KMS-11 (cell line): ENCODE results near the gene EPB41L1.

Source experiments
- H2AFZ ChIP-seq: fragments of 200-600 bp; sonication (generic); 2 replicates; pipeline ENCODE4 v1.6.1; 2016; ENCODE audit warnings: antibody characterized with exemption, mixed run types, low read depth
- H3K27ac ChIP-seq: fragments of 200-600 bp; sonication (generic); 2 replicates; pipeline ENCODE4 v1.6.1; 2016; ENCODE audit warnings: mild to moderate bottlenecking, mixed run types
- H3K27me3 ChIP-seq: fragments of 200-600 bp; sonication (generic); 2 replicates; pipeline ENCODE4 v1.6.1; 2017; ENCODE audit warnings: mild to moderate bottlenecking, low read depth, mixed run types, moderate library complexity; ENCODE audit not compliant: insufficient read depth
- H3K36me3 ChIP-seq: fragments of 200-600 bp; sonication (generic); 2 replicates; pipeline ENCODE4 v1.6.1; 2017; ENCODE audit warnings: mild to moderate bottlenecking, mixed run types; ENCODE audit not compliant: insufficient read depth
- H3K4me1 ChIP-seq: fragments of 200-600 bp; sonication (generic); 2 replicates; pipeline ENCODE4 v1.6.1; 2016; ENCODE audit warnings: mild to moderate bottlenecking, low read depth, mixed run types; ENCODE audit not compliant: poor library complexity, severe bottlenecking
- H3K4me2 ChIP-seq: fragments of 200-600 bp; sonication (generic); 2 replicates; pipeline ENCODE4 v1.7.0; 2016; ENCODE audit warnings: mild to moderate bottlenecking, mixed run types
- H3K4me3 ChIP-seq: fragments of 200-600 bp; sonication (generic); IDR thresholded peaks from 2 replicates; pipeline ENCODE4 v1.6.1; 2017; ENCODE audit warnings: low read depth, low read length, mixed read lengths; ENCODE audit not compliant: insufficient read depth
- H3K79me2 ChIP-seq: fragments of 200-600 bp; sonication (generic); 2 replicates; pipeline ENCODE4 v1.6.1; 2016; ENCODE audit warnings: low read depth, mixed run types; ENCODE audit not compliant: insufficient read depth
- H3K9ac ChIP-seq: fragments of 200-600 bp; sonication (generic); 2 replicates; pipeline ENCODE4 v1.6.1; 2016; ENCODE audit warnings: mild to moderate bottlenecking, mixed run types
- H4K20me1 ChIP-seq: fragments of 200-600 bp; sonication (generic); 2 replicates; pipeline ENCODE4 v1.6.1; 2016; ENCODE audit warnings: mild to moderate bottlenecking, mixed run types; ENCODE audit not compliant: insufficient read depth
- CTCF ChIP-seq: fragments of 200-600 bp; sonication (generic); conservative IDR thresholded peaks from 2 replicates; pipeline ENCODE4 v1.6.1; 2017; ENCODE audit warnings: low read depth, mild to moderate bottlenecking, antibody characterized with exemption, low read length, moderate library complexity, mixed read lengths

The EPB41L1 gene

GRCh38 chr20:36248836-36249235 lies 94.3 kb downstream of the EPB41L1 start:
- Histone ChIP-seq H3K9ac (no peak overlapping the region), H3K27ac (no peak overlapping the region), H3K79me2 (peaks cover 17% of the 10 kb centered on the region; the same call in 1 of the 2 replicates), H4K20me1 (no peaks in the 10 kb centered on the region), H3K4me2 (no peak overlapping the region), H3K4me1 (no peaks in the 10 kb centered on the region), H3K27me3 (no peaks in the 10 kb centered on the region), H3K4me3 (no peak overlapping the region), H3K36me3 (peaks cover 2% of the 10 kb centered on the region; the same call in 1 of the 2 replicates), H2AFZ (no peak overlapping the region)
- TF ChIP-seq CTCF, result no peak

GRCh38 chr20:36249450-36249849 lies 94.9 kb downstream of the EPB41L1 start:
- peaks cover 14% of the 10 kb centered on the region; the same call in 1 of the 2 replicates for H3K79me2 ChIP-seq
- H3K4me1 ChIP-seq, result no peaks in the 10 kb centered on the region
- peaks cover 2% of the 10 kb centered on the region; the same call in 1 of the 2 replicates for H3K36me3 ChIP-seq

GRCh38 chr20:36251426-36251825 lies 96.9 kb downstream of the EPB41L1 start:
- Histone ChIP-seq H4K20me1 (no peaks in the 10 kb centered on the region), H3K27me3 (no peaks in the 10 kb centered on the region), H3K4me3 (no peak overlapping the region), H3K36me3 (peaks cover 2% of the 10 kb centered on the region; the same call in 1 of the 2 replicates), H3K4me1 (no peaks in the 10 kb centered on the region), H3K9ac (no peak overlapping the region), H3K79me2 (peaks cover 14% of the 10 kb centered on the region; the same call in 1 of the 2 replicates), H2AFZ (no peak overlapping the region), H3K27ac (no peak overlapping the region), H3K4me2 (no peak overlapping the region)
- TF ChIP-seq CTCF, result no peak

More at GRCh38 chr20:36249450-36249849, 94.9 kb downstream of the EPB41L1 start:
- Histone ChIP-seq H2AFZ (no peak overlapping the region), H3K4me3 (no peak overlapping the region), H3K4me2 (no peak overlapping the region), H3K27ac (no peak overlapping the region), H3K27me3 (no peaks in the 10 kb centered on the region), H3K9ac (no peak overlapping the region), H4K20me1 (no peaks in the 10 kb centered on the region)
- TF ChIP-seq CTCF, result no peak

- Histone ChIP-seq H3K36me3 (peaks cover 2% of the 10 kb centered on the region; the same call in 1 of the 2 replicates), H2AFZ (no peak overlapping the region), H3K9ac (no peak overlapping the region)
Measured at GRCh38 chr20:36252511-36252910, 98.0 kb downstream of the EPB41L1 start.

More at GRCh38 chr20:36252511-36252910, 98.0 kb downstream of the EPB41L1 start:
- Histone ChIP-seq H3K27ac (no peak overlapping the region), H3K79me2 (peaks cover 14% of the 10 kb centered on the region; the same call in 1 of the 2 replicates), H3K4me2 (no peak overlapping the region), H3K27me3 (no peaks in the 10 kb centered on the region), H3K4me1 (no peaks in the 10 kb centered on the region), H4K20me1 (no peaks in the 10 kb centered on the region), H3K4me3 (no peak overlapping the region)
- TF ChIP-seq CTCF, result no peak
